ENCODE data around the gene TGFBR3. TPM values are rescaled to one million over a fixed set of nuclear protein-coding genes. Genes with fewer than 3 reads are reported as not detected.

Gene TGFBR3
- total and polyA plus RNA-seq, 10 donors, result 5.2 to 254 (median 166) TPM

GRCh38 chr1:91697861-91698260 is 188.1 kb downstream of the TGFBR3 start:
- H3K9me3 ChIP-seq, result no peaks in the 10 kb centered on the region
- intact Hi-C loops (cut with DNase I; ENCODE audit: low total_unique reads), result no loop called here
- H3K27me3 ChIP-seq (replicated peaks in 1 of 7), result no peaks in the 10 kb centered on the region
- DNase-seq, result no peak
- 38 to 81% (median 62%) methylated on average over 2 of the region's 2 CpGs for WGBS, 5 donors
- TF ChIP-seq POLR2A (IDR thresholded peaks at IDR 0.05) (no peak), CTCF (IDR thresholded peaks at IDR 0.05 in 8 of 11, conservative IDR thresholded peaks at IDR 0.05 in 3 of 11) (no peak), POLR2AphosphoS5 (IDR thresholded peaks at IDR 0.05) (no peak)
- H3K27ac ChIP-seq, result peak overlapping the region in 5 of 8 donors; percentile 43 to 68 (median 60)
- H3K4me1 ChIP-seq, result peaks cover 3 to 69% (median 43%) of the 10 kb centered on the region in 6 donors
- H3K36me3 ChIP-seq, result peaks cover 0 to 41% (median under 1%) of the 10 kb centered on the region in 6 donors
- no peak overlapping the region for H3K4me3 ChIP-seq

GRCh38 chr1:91697416-91697815 is 188.5 kb downstream of the TGFBR3 start:
- intact Hi-C loops (cut with DNase I; ENCODE audit: low total_unique reads), result no loop called here
- peak overlapping the region in 6 of 8 donors; percentile 26 to 68 (median 54) for H3K27ac ChIP-seq
- 9 to 19% (median 10%) methylated on average over 2 of the region's 2 CpGs for WGBS, 5 donors

GRCh38 chr1:91696321-91696720 is 189.6 kb downstream of the TGFBR3 start:
- intact Hi-C loops (cut with DNase I; ENCODE audit: low total_unique reads), result no loop called here
- TF ChIP-seq POLR2A (IDR thresholded peaks at IDR 0.05) (no peak), CTCF (IDR thresholded peaks at IDR 0.05 in 8 of 11, conservative IDR thresholded peaks at IDR 0.05 in 3 of 11) (no peak), POLR2AphosphoS5 (IDR thresholded peaks at IDR 0.05) (no peak)
- peaks cover 0 to 40% (median under 1%) of the 10 kb centered on the region in 6 donors for H3K36me3 ChIP-seq
- peak overlapping the region in 5 of 8 donors; percentile 38 to 68 (median 47) for H3K27ac ChIP-seq
- peaks cover 3 to 72% (median 43%) of the 10 kb centered on the region in 6 donors for H3K4me1 ChIP-seq
- no peaks in the 10 kb centered on the region for H3K27me3 ChIP-seq (replicated peaks in 1 of 7)
- no peak overlapping the region for H3K4me3 ChIP-seq
- H3K9me3 ChIP-seq, result no peaks in the 10 kb centered on the region
- no peak for DNase-seq
- 68 to 86% (median 73%) methylated on average over 2 of the region's 2 CpGs for WGBS, 5 donors

More at GRCh38 chr1:91697416-91697815, 188.5 kb downstream of the TGFBR3 start:
- no peaks in the 10 kb centered on the region for H3K9me3 ChIP-seq
- no peaks in the 10 kb centered on the region for H3K27me3 ChIP-seq (replicated peaks in 1 of 7)
- peak in 1 of 3 donors; percentile 12 for TF ChIP-seq POLR2AphosphoS5 (IDR thresholded peaks at IDR 0.05)
- no peak for TF ChIP-seq POLR2A (IDR thresholded peaks at IDR 0.05)
- H3K36me3 ChIP-seq, result peaks cover 0 to 41% (median under 1%) of the 10 kb centered on the region in 6 donors
- H3K4me1 ChIP-seq, result peaks cover 3 to 69% (median 43%) of the 10 kb centered on the region in 6 donors
- no peak overlapping the region for H3K4me3 ChIP-seq
- no peak for DNase-seq

GRCh38 chr1:91693557-91693956 is 192.4 kb downstream of the TGFBR3 start:
- Histone ChIP-seq H3K36me3 (peaks cover 0 to 38% (median under 1%) of the 10 kb centered on the region in 6 donors), H3K27me3 (replicated peaks in 1 of 7) (no peaks in the 10 kb centered on the region), H3K27ac (peak overlapping the region in 5 of 8 donors; percentile 3 to 47 (median 30)), H3K4me3 (no peak overlapping the region), H3K9me3 (no peaks in the 10 kb centered on the region), H3K4me1 (peaks cover 16 to 82% (median 45%) of the 10 kb centered on the region in 6 donors)
- no peak for DNase-seq
- intact Hi-C loops (cut with DNase I; ENCODE audit: low total_unique reads), result no loop called here
- 76 to 93% (median 91%) methylated on average over 2 of the region's 2 CpGs for WGBS, 5 donors
- TF ChIP-seq CTCF (IDR thresholded peaks at IDR 0.05 in 8 of 11, conservative IDR thresholded peaks at IDR 0.05 in 3 of 11) (no peak), POLR2AphosphoS5 (IDR thresholded peaks at IDR 0.05) (peak in 2 of 3 donors; percentile 30 to 44), POLR2A (IDR thresholded peaks at IDR 0.05) (no peak)
